Activated naive CD4-positive, alpha-beta T cell treated with Interleukin-2 at 50 U/mL for 16 hours (primary cell): ENCODE data around the gene MPRIP.
"Not testable (repeated sequence)": the region's sequence is repeated elsewhere in the genome, so short reads cannot be mapped to it uniquely, and the experiment has no call there.

ENCODE experiments used
- DNase-seq: peaks from one replicate; pipeline ENCODE4 v3.0.0-alpha.2; 2020

MPRIP gene

GRCh38 chr17:17130077-17130844 is 88.0 kb downstream of the MPRIP start:
- DNase-seq, result no peak

- DNase-seq, result no peak
Measured at GRCh38 chr17:17131839-17132238, 89.6 kb downstream of the MPRIP start.

DNA sequence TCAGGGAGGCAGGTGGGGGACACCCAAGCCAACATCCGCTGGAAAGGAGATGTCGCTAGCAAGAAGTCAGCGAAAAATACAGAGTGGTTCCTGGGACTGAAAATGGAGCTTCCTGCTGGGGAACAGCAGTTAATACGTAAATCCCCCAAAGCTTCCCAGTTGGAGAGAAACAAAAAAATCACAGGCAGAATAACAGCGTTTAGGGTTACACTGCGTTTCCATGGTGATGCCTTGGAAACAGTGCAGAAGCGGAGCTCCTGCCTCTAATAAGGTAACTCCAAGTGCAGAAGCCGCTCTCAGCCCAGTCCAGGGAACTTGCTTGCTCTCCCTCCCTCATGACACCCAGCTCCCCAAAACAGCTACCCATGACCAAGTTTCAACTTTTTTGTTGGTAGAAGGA is 90.5 kb downstream of the MPRIP start:
- DNase-seq, result no peak

DNA sequence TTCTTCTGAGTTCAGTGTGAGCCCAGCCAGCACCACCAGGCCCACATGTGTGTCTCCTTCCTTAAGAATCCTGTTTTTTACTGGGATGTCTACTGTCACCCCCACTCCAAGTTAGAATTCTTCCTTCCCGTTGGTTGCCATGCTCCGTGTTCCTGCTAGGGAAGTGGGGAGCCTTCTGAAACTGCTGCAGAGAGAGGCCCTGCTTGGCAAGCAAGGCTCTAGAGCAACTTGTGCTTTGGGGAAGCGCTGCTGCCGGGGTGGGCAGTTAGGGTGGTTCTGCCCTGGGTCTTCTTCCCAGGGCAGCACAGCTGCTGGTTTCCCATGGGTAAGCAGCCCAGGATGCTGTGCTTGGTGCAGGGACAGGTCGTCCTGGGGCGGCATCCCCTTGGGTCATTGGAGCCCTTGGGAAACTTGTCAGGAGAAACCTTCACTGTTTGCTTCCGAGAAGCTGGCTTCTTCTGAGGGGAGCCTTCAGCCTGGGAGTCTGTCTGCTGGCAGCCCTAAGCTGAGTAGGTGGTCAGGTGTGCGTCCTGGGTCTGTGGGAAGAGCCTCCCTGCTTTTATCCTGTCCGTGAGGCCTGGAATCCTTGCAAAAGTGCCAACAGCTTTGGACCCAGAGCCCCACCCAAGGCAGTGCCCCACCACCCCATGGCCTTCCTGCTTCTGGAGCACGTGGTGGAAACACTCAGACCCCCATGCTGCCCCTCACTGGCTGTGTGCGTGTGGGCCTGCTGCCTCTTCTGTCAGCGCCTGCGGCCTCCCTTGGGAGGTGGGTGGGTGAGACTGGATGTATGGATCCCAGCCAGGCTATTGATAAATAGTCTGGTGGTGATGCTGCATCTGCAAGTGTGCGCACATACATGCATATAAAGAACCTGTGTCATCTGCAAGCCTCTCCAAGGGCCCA is 92.0 kb downstream of the MPRIP start:
- DNase-seq, result no peak

- no peak for DNase-seq
Measured at GRCh38 chr17:17134957-17135333, 92.7 kb downstream of the MPRIP start.

DNA sequence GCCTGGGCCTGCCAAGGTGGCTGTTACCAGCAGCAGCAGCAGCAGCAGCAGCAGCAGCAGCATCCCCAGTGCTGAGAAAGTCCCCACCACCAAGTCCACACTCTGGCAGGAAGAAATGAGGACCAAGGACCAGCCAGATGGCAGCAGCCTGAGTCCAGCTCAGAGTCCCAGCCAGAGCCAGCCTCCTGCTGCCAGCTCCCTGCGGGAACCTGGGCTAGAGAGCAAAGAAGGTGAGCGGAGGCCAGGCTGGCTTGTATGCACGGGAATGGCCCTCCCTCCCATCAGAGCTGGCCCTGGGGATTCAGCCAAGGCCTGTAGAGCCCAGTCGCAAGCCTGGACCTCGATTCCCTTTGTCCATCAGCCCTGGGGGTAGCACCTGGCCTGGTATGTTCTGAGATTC is 94.0 kb downstream of the MPRIP start:
- DNase-seq, result not testable (repeated sequence)

DNA sequence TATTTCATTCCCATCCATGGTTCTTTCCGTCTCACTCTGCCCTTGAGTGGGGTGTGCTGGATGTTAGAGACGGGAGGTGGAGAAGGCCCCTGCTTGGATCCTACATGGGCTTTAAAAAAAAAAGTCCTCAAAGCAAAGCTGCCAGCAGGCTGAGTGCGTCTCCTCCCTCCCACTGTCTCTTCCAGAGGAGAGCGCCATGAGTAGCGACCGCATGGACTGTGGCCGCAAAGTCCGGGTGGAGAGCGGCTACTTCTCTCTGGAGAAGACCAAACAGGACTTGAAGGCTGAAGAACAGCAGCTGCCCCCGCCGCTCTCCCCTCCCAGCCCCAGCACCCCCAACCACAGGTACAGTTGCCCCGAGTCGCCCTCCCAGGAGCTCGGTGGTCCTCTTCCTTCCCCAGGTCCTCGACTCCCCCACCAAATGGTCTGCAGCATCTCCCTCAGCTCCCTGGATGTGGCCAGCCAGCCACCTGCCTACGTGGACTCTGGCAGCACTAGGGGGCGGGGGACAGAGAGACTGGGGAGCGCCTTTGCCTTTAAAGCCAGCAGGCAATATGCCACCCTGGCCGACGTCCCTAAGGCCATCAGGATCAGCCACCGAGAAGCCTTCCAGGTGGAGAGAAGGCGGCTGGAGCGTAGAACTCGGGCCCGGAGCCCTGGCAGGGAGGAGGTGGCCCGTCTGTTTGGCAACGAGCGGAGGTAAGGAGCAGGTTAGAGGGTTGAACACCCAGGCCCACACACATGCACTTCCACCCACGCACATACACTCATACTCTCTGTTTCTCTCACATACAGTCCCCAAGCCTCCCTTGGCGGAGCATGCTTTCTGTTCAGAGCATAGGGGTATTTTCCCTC is 95.7 kb downstream of the MPRIP start:
- DNase-seq, result no peak

- DNase-seq, result no peak
Measured at GRCh38 chr17:17139972-17140589, 97.8 kb downstream of the MPRIP start.

DNA sequence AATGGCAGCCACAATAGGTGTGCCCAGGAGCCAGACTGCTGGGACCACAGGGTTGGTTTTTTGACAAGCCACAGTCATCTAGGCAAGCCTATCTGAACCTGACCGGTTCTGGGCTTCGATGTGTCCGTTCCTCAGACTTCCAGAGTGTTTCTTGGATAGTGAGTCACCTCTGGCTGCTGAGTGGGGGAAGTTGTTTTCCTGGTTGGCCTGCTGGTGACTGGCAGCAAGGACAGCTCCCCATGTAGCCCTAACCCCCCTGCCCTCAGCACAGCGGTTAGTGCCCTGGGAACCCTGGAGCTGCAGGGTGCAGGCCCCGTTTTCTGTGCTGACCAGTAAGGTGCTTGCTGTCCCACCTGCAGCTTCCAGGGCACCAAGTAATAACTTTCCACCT is 98.3 kb downstream of the MPRIP start:
- no peak for DNase-seq

GRCh38 chr17:17141279-17141678 is 99.0 kb downstream of the MPRIP start:
- no peak for DNase-seq

DNA sequence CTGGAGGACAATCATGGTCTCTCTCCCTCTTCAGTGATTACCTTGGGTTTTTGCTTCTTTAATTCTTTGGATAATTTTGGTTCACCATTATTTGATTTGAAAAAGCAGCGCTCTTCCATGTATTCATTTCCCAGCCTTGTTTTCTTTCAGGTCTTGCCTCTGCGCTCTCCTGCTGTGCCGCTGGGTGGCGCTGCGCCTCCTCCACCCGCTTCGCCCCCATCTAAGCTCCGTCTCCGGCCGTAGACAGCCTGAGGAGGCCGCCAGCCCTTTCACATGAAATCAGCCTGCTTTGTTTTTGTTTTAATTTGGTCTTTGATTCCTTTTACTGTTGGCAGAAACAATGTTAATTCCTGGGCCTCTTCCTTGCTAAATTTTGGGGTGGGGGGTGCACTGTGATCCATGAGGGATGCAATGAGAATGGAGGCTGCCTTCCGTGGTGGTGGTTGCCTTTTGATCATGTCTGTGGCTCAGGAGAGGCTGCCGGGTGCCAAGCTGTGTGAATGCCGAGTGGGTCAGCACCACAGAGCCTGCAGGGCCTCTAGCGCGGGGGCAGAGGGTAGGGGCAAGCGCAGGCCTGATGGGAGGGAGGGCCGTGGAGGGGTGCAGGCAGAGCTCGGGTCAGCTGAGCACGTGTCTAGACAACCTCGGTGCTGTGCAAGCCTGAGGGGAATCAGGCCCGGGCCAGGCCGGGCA is 99.7 kb downstream of the MPRIP start:
- peak; percentile 60 for DNase-seq

GRCh38 chr17:17142556-17142955 is 100.3 kb downstream of the MPRIP start:
- DNase-seq, result no peak

- DNase-seq, result no peak
Measured at GRCh38 chr17:17143501-17143900, 101.2 kb downstream of the MPRIP start.

GRCh38 chr17:17144061-17144460 is 101.8 kb downstream of the MPRIP start:
- no peak for DNase-seq

DNA sequence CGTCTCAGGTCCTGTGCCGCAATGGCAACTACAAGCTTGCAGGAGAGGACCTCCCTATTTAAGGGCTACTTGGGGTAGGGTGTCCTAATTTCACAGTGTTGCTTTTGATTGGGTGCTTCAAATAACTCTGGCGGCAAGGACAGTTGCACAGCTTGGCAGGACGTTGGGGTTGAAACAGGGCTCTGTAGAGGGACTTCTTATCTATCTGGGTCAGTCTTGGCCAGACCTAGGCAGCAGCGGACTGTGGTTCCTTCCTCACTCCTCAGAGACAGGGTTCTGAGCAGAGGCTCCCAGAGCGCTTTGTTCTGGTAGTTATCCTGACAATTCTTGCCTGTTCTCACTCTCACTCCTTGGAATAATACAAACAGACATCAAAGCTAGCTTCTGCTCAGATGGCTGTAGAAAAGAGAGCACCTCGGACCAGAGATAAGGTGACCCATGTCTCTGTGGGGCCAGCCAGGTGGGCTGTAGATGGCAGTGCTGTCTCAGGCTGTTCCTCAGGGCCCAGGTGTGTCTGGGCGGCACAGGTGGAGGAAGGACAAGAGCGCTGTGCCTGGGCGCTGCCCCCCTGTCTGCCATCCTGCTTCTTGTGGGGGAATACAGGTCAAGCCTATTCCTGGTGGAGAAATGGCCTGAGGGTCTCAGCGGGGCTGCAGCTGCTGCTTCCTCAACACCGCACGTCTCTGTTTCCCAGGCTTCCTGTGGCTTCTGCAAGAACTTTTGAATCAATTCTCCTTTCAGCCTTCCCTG is 102.8 kb downstream of the MPRIP start:
- no peak for DNase-seq

GRCh38 chr17:17146786-17147406 is 104.6 kb downstream of the MPRIP start:
- DNase-seq, result no peak

DNA sequence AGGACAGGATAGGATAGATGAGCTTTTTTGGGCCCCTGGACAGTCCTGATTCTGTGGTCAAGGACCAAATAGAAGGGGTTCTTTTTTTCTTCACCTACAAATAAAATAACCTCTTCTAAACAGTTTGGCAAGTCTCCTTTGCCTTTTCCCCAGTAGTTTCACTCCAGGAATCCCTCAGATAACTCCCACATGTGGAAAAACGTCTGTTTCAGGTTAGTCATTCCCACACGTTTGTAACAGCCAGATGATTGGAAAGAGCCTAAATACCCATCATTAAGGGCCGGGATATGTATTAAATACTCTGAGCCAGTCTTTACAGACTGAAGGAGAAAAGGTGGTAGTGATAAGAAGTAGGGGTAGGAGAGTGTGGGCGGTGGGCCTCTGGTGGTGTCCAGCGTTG is 105.6 kb downstream of the MPRIP start:
- DNase-seq, result no peak

DNA sequence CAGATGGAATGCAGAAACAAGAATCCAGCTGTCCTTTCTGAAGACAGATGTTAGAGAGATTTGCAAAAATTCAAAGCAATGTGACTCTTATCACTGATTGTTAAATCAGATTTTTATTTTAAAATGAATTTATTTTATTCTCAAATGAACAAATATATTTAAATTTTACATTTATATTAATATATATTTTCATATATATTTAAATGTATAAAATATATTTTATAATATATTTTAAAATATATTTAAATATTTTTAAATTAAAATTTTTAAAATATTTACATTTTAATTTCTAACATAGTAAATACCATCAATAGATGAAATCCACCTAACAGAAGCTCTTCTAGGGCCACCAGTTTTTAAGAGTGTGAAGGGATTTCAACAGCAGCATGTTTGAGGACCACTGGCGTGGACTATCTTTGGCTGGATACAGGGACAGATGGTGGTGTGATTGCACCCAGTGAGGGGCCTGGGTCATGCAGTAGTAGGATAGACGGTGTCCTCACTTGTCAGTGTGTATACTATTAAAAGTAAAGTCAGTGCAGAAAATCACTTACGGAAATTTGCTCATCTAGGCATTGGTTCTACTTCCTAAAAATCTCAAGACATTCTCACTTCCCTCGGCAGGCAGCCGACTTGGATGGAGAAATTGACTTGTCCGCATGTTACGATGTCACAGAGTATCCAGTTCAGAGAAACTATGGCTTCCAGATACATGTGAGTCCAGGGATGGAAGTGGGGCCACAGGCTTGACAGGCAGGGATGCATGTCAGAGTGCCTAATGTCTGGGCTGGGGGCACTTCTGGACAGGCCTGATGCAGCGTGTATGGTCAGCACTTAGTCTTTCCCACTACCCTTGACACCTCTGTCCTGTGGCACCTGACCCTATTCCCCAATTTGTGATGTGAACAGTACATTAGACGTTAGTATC is 107.5 kb downstream of the MPRIP start:
- DNase-seq, result no peak

DNA sequence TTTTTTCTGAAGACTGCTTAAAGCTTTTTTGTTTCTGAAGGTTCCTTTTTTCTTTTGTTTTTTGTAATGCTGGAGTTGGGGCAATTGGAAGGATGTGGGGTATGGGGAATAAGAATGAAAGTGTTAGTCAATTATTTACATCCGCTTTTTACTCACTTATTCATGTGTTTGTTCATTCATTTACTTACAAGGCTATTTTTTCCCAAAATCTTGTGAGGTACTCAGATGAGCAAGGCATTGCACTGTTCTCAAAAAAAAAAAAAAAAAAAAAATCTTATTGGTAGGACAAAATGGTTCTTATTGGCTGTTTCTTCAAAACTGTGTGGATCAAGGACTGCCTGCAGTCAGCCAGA is 108.2 kb downstream of the MPRIP start:
- DNase-seq, result no peak

DNA sequence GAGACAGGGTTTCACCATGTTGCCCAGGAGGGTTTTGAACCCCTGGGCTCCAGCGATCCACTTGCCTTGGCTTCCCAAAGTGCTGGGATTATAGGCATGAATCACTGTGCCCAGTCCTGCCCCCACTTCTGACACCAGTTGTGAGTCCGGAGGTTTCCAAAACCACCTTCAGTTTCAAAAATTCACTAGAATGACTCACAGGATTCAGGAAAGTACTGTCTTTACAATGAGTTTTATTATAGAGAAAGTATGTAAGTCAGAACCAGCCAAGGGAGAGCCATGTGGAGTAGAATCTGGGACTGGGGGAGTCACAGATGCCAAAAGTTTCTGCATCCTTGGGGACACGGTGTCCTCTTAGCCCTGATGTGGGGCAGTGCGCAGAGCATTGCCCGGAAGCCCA is 108.8 kb downstream of the MPRIP start:
- DNase-seq, result peak; percentile 36
